ENCODE results near the gene ACTL9.

GRCh38 chr19:8688930-8689329, 9.7 kb downstream of the ACTL9 start:
- TF ChIP-seq CTCF (IDR thresholded peaks at IDR 0.05) = no peak
- no peak for TF ChIP-seq POLR2A (IDR thresholded peaks at IDR 0.05)
